Neural cell (in vitro differentiated cells): Measurements from ENCODE around the gene MCRIP1. TPM values are rescaled to one million over a fixed set of nuclear protein-coding genes. Genes with fewer than 3 reads are reported as not detected.

Experiments used
- H2AFZ ChIP-seq: fragments of 200-600, 300-800 bp; sonication (generic), shearing (Covaris generic); 2 replicates; pipeline ENCODE4 v1.6.0; 2014; ENCODE audit warnings: low read depth, mild to moderate bottlenecking, antibody characterized with exemption, low read length, moderate library complexity
- H3F3A ChIP-seq: fragments of 200-600 bp; shearing (Covaris generic); 2 replicates; pipeline ENCODE4 v1.6.1; 2016; ENCODE audit warnings: mild to moderate bottlenecking, moderate library complexity, mixed read lengths, antibody characterized with exemption, low read length; ENCODE audit not compliant: insufficient read depth, poor library complexity, severe bottlenecking
- H3K27ac ChIP-seq: fragments of 200-600, 300-800 bp; sonication (generic), shearing (Covaris generic); 2 replicates; pipeline ENCODE4 v1.5.1; 2014; ENCODE audit warnings: mild to moderate bottlenecking, low read length, moderate library complexity
- H3K27me3 ChIP-seq: fragments of 300-800, 200-600 bp; sonication (generic), shearing (Covaris generic); 2 replicates; pipeline ENCODE4 v1.6.0; 2014; ENCODE audit warnings: mild to moderate bottlenecking, low read depth, low read length, moderate library complexity; ENCODE audit not compliant: insufficient read depth
- H3K36me3 ChIP-seq: fragments of 300-800, 200-600 bp; sonication (generic), shearing (Covaris generic); 2 replicates; pipeline ENCODE4 v1.5.1; 2014; ENCODE audit warnings: mild to moderate bottlenecking, antibody characterized with exemption, low read length, moderate library complexity; ENCODE audit not compliant: insufficient read depth
- H3K4me2 ChIP-seq: fragments of 300-800, 200-600 bp; sonication (generic), shearing (Covaris generic); 2 replicates; pipeline ENCODE4 v1.6.0; 2014; ENCODE audit warnings: mild to moderate bottlenecking, low read length
- H3K4me3 ChIP-seq: fragments of 300-800, 200-600 bp; sonication (generic), shearing (Covaris generic); 2 replicates; pipeline ENCODE4 v1.5.1; 2014; ENCODE audit warnings: mild to moderate bottlenecking, low read length, moderate library complexity
- H3K79me2 ChIP-seq: fragments of 200-600 bp; shearing (Covaris generic); replicated peaks from 2 replicates; pipeline ENCODE4 v1.6.0; 2014; ENCODE audit warnings: mild to moderate bottlenecking, low read length, moderate library complexity; ENCODE audit not compliant: insufficient read depth
- H3K9ac ChIP-seq: fragments of 300-800, 200-600 bp; sonication (generic), shearing (Covaris generic); 2 replicates; pipeline ENCODE4 v1.6.1; 2016; ENCODE audit warnings: mild to moderate bottlenecking, low read length, mixed read lengths
- H3K9me2 ChIP-seq: fragments of 200-600 bp; shearing (Covaris generic); 2 replicates; pipeline ENCODE4 v1.6.1; 2016; ENCODE audit warnings: mild to moderate bottlenecking, low read length, mixed read lengths; ENCODE audit not compliant: insufficient read depth
- H3K9me3 ChIP-seq: fragments of 200-600, 300-800 bp; sonication (generic), shearing (Covaris generic); 2 replicates; pipeline ENCODE4 v1.6.1; 2016; ENCODE audit warnings: mild to moderate bottlenecking, mixed run types, low read length, moderate library complexity, mixed read lengths
- H4K20me1 ChIP-seq: fragments of 200-600 bp; shearing (Covaris generic); 2 replicates; pipeline ENCODE4 v1.6.1; 2016; ENCODE audit warnings: mild to moderate bottlenecking, mixed run types; ENCODE audit not compliant: insufficient read depth
- EP300 ChIP-seq: fragments of 450-650 bp; conservative IDR thresholded peaks from 2 replicates; pipeline ENCODE4 v1.6.1; 2014; ENCODE audit warnings: antibody characterized with exemption, mild to moderate bottlenecking, moderate library complexity; ENCODE audit not compliant: poor library complexity, severe bottlenecking
- EZH2 ChIP-seq: fragments of 200-600, 300-800 bp; shearing (Covaris generic), sonication (generic); IDR thresholded peaks from 2 replicates; pipeline ENCODE4 v1.6.1; 2014; ENCODE audit warnings: antibody characterized with exemption, low read length, borderline replicate concordance, mild to moderate bottlenecking; ENCODE audit not compliant: insufficient read depth, poor library complexity, severe bottlenecking
- MXI1 ChIP-seq: fragments of 450-650 bp; conservative IDR thresholded peaks from 2 replicates; pipeline ENCODE4 v1.6.1; 2014; ENCODE audit warnings: antibody characterized with exemption, mild to moderate bottlenecking; ENCODE audit not compliant: poor library complexity, severe bottlenecking
- POLR2AphosphoS5 ChIP-seq: IDR thresholded peaks from 2 replicates; pipeline ENCODE4 v1.6.1; 2012
- RAD21 ChIP-seq: fragments of 450-650 bp; conservative IDR thresholded peaks from 2 replicates; pipeline ENCODE4 v1.6.1; 2014; ENCODE audit warnings: antibody characterized with exemption, mild to moderate bottlenecking, moderate library complexity
- SMC3 ChIP-seq: fragments of 450-650 bp; conservative IDR thresholded peaks from 2 replicates; pipeline ENCODE4 v1.6.1; 2014; ENCODE audit warnings: antibody characterized with exemption, mild to moderate bottlenecking, moderate library complexity; ENCODE audit not compliant: poor library complexity
- TAF1 ChIP-seq: IDR thresholded peaks from 2 replicates; pipeline ENCODE4 v1.6.1; 2012; ENCODE audit warnings: low read depth
- polyA plus RNA-seq: library from polyadenylated mRNA; depleted of rRNA; stranded (reverse); fragments of >200 nt; gene quantifications from 2 replicates; pipeline ENCODE4 v1.2.3, GENCODE V29; 2014
- TF ChIP-seq, protein P1 (sequence below): IDR thresholded peaks from 2 replicates; pipeline ENCODE4 v1.6.1; 2012; ENCODE audit warnings: borderline replicate concordance
- TF ChIP-seq, protein P2 (sequence below): fragments of 450-650 bp; IDR thresholded peaks from 2 replicates; pipeline ENCODE4 v1.5.1; 2014; ENCODE audit warnings: antibody characterized with exemption, mild to moderate bottlenecking, moderate library complexity; ENCODE audit not compliant: poor library complexity, severe bottlenecking

The MCRIP1 gene
- polyA plus RNA-seq, 1 donor from 2014 or later, result 524 TPM

DNA sequence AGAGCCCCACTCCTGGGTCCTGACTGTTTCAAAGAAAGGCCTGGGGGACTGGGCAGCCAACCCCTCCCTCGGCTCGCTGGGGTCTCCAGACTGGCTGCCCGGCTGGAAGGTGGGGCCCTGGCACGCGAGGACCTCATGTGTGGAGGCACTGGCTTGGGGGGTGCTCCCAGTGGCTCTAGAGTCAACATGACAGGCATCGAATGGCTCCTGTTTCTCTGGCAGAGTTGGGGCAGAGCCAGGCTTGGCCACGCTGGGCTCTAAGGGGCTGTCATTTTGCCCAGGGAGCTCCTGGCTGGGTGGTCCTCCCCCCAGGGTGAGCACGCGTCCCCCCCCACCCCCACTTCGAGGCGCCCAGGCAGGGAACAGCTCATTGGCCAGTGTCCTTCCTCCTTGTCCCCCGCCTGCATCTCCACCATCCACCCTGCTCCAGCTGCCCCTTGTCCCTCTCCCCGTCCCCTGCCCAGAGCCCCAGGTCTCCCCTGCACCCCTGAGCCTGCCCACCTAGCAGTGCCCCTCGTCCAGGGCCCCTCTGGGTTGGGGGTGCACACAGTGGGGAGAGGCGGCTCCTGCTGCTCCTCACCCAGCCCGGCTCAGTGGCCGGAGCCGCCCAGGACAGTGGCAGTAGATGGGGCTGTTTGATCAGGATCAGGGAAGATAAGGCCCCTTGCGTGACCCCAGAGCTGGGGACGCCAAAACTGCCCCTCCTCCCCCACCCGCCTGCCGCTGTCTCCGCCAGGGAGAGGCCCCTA, 26.5 kb downstream of the MCRIP1 start:
- Histone ChIP-seq H3K9ac (no peak overlapping the region), H3K27ac (no peak overlapping the region), H3K36me3 (no peaks in the 10 kb centered on the region), H3K4me3 (no peak overlapping the region), H3K4me2 (no peak overlapping the region), H3K9me2 (no peaks in the 10 kb centered on the region), H4K20me1 (no peaks in the 10 kb centered on the region), H3K79me2 (no peaks in the 10 kb centered on the region), H3K9me3 (no peaks in the 10 kb centered on the region), H2AFZ (no peak overlapping the region), H3K27me3 (peaks cover 59% of the 10 kb centered on the region), H3F3A (no peaks in the 10 kb centered on the region)
- no peak for TF ChIP-seq RAD21
- no peak for TF ChIP-seq EZH2

DNA sequence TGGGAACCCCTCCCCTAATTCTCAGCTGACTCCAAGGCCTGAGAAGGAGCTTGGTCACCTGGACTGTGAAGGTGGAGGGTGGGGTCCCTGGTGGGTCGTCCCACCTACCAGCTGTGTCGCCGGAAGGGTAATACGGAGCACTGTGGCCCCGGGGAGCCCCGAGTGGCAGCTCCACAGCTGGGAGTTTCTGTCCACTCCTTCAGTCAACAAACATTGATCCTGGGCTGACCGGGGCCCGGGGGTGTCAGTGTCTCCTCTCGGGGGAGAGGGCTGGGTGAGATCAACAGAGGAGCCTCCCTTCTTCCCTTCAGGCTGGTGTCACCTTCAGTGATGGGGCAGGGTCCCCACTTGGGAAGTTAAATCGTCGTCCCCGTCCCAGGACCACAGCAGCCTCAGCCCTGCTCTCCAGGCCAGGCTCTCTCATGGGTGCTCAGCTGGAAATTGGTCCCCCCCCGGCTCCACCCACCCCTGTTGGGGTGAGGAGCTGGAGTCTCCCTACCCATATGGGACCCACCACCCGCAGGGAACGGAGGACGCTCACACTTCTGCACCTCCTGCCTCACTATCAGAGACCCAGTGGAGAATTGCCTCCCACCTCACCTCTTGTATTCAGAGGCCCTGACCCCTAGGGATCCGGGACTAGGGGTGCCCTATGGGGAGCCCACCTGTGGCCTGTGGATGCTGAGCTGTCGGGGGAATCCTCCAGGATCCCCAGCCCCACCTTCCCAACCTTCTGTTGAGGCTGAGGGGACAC, 27.2 kb downstream of the MCRIP1 start:
- no peaks in the 10 kb centered on the region for H4K20me1 ChIP-seq
- no peaks in the 10 kb centered on the region for H3K9me2 ChIP-seq
- peaks cover 66% of the 10 kb centered on the region for H3K27me3 ChIP-seq
- H3K27ac ChIP-seq, result no peak overlapping the region
- no peak overlapping the region for H3K4me2 ChIP-seq
- H3K4me3 ChIP-seq, result no peak overlapping the region
- TF ChIP-seq EZH2 (no peak), MXI1 (no peak), TAF1 (no peak), POLR2AphosphoS5 (no peak), RAD21 (no peak), EP300 (no peak), SMC3 (no peak)
- TF ChIP-seq, protein P1, sequence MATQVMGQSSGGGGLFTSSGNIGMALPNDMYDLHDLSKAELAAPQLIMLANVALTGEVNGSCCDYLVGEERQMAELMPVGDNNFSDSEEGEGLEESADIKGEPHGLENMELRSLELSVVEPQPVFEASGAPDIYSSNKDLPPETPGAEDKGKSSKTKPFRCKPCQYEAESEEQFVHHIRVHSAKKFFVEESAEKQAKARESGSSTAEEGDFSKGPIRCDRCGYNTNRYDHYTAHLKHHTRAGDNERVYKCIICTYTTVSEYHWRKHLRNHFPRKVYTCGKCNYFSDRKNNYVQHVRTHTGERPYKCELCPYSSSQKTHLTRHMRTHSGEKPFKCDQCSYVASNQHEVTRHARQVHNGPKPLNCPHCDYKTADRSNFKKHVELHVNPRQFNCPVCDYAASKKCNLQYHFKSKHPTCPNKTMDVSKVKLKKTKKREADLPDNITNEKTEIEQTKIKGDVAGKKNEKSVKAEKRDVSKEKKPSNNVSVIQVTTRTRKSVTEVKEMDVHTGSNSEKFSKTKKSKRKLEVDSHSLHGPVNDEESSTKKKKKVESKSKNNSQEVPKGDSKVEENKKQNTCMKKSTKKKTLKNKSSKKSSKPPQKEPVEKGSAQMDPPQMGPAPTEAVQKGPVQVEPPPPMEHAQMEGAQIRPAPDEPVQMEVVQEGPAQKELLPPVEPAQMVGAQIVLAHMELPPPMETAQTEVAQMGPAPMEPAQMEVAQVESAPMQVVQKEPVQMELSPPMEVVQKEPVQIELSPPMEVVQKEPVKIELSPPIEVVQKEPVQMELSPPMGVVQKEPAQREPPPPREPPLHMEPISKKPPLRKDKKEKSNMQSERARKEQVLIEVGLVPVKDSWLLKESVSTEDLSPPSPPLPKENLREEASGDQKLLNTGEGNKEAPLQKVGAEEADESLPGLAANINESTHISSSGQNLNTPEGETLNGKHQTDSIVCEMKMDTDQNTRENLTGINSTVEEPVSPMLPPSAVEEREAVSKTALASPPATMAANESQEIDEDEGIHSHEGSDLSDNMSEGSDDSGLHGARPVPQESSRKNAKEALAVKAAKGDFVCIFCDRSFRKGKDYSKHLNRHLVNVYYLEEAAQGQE, result no peak
- TF ChIP-seq, protein P2, sequence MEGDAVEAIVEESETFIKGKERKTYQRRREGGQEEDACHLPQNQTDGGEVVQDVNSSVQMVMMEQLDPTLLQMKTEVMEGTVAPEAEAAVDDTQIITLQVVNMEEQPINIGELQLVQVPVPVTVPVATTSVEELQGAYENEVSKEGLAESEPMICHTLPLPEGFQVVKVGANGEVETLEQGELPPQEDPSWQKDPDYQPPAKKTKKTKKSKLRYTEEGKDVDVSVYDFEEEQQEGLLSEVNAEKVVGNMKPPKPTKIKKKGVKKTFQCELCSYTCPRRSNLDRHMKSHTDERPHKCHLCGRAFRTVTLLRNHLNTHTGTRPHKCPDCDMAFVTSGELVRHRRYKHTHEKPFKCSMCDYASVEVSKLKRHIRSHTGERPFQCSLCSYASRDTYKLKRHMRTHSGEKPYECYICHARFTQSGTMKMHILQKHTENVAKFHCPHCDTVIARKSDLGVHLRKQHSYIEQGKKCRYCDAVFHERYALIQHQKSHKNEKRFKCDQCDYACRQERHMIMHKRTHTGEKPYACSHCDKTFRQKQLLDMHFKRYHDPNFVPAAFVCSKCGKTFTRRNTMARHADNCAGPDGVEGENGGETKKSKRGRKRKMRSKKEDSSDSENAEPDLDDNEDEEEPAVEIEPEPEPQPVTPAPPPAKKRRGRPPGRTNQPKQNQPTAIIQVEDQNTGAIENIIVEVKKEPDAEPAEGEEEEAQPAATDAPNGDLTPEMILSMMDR, result no peak
- H3F3A ChIP-seq, result no peaks in the 10 kb centered on the region
- H3K36me3 ChIP-seq, result no peaks in the 10 kb centered on the region
- H2AFZ ChIP-seq, result no peak overlapping the region
- no peak overlapping the region for H3K9ac ChIP-seq
- no peaks in the 10 kb centered on the region for H3K79me2 ChIP-seq
- H3K9me3 ChIP-seq, result peaks cover 6% of the 10 kb centered on the region
